ENCODE measurements around the gene LRRIQ4. TPM values are rescaled to one million over a fixed set of nuclear protein-coding genes. Genes with fewer than 3 reads are reported as not detected.

The LRRIQ4 gene
- total RNA-seq, 1 donor = under 0.01 TPM

DNA sequence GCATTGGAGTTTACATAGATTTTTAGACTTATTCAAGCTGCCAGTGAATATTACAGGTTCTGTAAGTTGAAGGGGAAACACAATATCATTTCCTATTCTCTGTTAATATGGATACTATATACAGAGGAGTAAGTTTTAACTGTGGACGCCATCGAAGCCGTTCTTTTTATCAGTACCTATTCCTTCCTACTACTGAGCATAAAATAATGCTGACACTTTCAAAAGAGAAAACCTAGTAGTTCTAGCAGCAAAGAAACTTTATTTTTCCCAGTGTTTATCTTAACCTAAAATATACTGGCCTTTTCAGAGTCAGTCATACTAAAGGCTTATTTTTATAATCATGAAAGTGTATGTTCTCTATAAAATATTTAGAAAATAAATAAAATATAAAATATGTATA lies 42.8 kb downstream of the LRRIQ4 start:
- Histone ChIP-seq H3K79me2 (ENCODE audit: insufficient read depth, low read length) (no peaks in the 10 kb centered on the region), H4K20me1 (ENCODE audit: insufficient read depth, low read length) (no peaks in the 10 kb centered on the region), H2AFZ (ENCODE audit: low read length) (no peak overlapping the region), H3K4me2 (ENCODE audit: insufficient read depth, low read length) (no peak overlapping the region), H3K36me3 (ENCODE audit: insufficient read depth, low read length) (no peaks in the 10 kb centered on the region), H3K4me3 (ENCODE audit: insufficient read depth, low read length) (no peak overlapping the region), H3K27me3 (ENCODE audit: insufficient read depth, low read length) (peaks cover 22% of the 10 kb centered on the region), H3K27ac (ENCODE audit: low read depth, low read length) (no peak overlapping the region), H3K9me3 (ENCODE audit: low read depth, low read length) (no peaks in the 10 kb centered on the region), H3K4me1 (ENCODE audit: insufficient read depth, low read length) (no peaks in the 10 kb centered on the region)
- TF ChIP-seq, protein P1, sequence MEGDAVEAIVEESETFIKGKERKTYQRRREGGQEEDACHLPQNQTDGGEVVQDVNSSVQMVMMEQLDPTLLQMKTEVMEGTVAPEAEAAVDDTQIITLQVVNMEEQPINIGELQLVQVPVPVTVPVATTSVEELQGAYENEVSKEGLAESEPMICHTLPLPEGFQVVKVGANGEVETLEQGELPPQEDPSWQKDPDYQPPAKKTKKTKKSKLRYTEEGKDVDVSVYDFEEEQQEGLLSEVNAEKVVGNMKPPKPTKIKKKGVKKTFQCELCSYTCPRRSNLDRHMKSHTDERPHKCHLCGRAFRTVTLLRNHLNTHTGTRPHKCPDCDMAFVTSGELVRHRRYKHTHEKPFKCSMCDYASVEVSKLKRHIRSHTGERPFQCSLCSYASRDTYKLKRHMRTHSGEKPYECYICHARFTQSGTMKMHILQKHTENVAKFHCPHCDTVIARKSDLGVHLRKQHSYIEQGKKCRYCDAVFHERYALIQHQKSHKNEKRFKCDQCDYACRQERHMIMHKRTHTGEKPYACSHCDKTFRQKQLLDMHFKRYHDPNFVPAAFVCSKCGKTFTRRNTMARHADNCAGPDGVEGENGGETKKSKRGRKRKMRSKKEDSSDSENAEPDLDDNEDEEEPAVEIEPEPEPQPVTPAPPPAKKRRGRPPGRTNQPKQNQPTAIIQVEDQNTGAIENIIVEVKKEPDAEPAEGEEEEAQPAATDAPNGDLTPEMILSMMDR (IDR thresholded peaks at IDR 0.05; ENCODE audit: extremely low read depth, low read depth, low read length) = no peak
- no peak for DNase-seq (ENCODE audit: insufficient read length, low spot score, missing footprints)

DNA sequence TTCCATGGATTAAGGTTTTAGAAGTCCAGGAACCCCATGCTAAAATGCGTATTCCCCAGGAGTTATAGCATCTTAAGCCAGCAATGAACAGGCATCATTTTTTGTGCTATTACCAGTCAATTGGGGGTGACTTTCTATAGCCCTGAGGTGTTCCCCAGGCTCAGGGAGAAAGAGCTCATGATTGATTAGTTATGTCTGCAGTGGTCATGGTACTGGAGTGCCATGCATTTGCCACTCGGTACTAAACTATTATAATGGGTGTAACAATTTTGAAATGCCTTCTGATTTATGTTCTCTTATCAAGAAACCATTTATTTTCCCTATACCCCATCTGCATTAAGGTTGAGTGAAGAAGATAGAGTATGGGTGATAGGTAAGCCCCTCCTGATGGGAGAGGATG lies 45.1 kb downstream of the LRRIQ4 start:
- Histone ChIP-seq H4K20me1 (ENCODE audit: insufficient read depth, low read length) (no peaks in the 10 kb centered on the region), H3K4me2 (ENCODE audit: insufficient read depth, low read length) (no peak overlapping the region), H3K27me3 (ENCODE audit: insufficient read depth, low read length) (peaks cover 16% of the 10 kb centered on the region), H3K9me3 (ENCODE audit: low read depth, low read length) (no peaks in the 10 kb centered on the region), H3K79me2 (ENCODE audit: insufficient read depth, low read length) (no peaks in the 10 kb centered on the region), H3K4me3 (ENCODE audit: insufficient read depth, low read length) (no peak overlapping the region), H3K27ac (ENCODE audit: low read depth, low read length) (no peak overlapping the region), H3K4me1 (ENCODE audit: insufficient read depth, low read length) (no peaks in the 10 kb centered on the region), H2AFZ (ENCODE audit: low read length) (no peak overlapping the region), H3K36me3 (ENCODE audit: insufficient read depth, low read length) (no peaks in the 10 kb centered on the region)
- no peak for DNase-seq (ENCODE audit: insufficient read length, low spot score, missing footprints)
- TF ChIP-seq, protein P1 (IDR thresholded peaks at IDR 0.05; ENCODE audit: extremely low read depth, low read depth, low read length) = no peak

DNA sequence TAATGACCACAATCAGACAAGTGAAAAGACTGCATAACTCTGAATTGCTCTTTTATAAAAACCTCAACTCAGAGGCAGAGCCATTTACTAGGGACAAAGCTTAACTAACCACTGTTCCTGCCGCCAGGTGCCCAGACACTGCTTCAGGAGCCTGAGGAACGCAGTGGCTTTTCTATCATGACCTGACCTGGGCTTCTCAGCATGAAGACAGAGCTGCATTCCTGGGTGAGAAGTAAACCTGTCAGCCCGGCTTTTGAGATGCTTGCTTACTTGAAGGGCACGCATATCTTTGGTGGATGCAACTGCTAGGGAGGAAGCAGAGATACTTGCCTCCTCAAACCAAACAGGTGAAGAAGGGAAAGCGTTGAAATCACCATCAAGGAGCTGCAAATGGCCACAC lies 49.2 kb downstream of the LRRIQ4 start:
- no peak overlapping the region for H3K27ac ChIP-seq (ENCODE audit: low read depth, low read length)
- H3K4me1 ChIP-seq (ENCODE audit: insufficient read depth, low read length) = no peaks in the 10 kb centered on the region
- H3K4me3 ChIP-seq (ENCODE audit: insufficient read depth, low read length) = no peak overlapping the region
- H3K4me2 ChIP-seq (ENCODE audit: insufficient read depth, low read length) = no peak overlapping the region
- no peak overlapping the region for H2AFZ ChIP-seq (ENCODE audit: low read length)
- TF ChIP-seq, protein P1 (IDR thresholded peaks at IDR 0.05; ENCODE audit: extremely low read depth, low read depth, low read length) = no peak
- H3K79me2 ChIP-seq (ENCODE audit: insufficient read depth, low read length) = no peaks in the 10 kb centered on the region
- DNase-seq (ENCODE audit: insufficient read length, low spot score, missing footprints) = no peak
- no peaks in the 10 kb centered on the region for H3K36me3 ChIP-seq (ENCODE audit: insufficient read depth, low read length)
- H4K20me1 ChIP-seq (ENCODE audit: insufficient read depth, low read length) = no peaks in the 10 kb centered on the region
- H3K9me3 ChIP-seq (ENCODE audit: low read depth, low read length) = no peaks in the 10 kb centered on the region
- peaks cover 7% of the 10 kb centered on the region for H3K27me3 ChIP-seq (ENCODE audit: insufficient read depth, low read length)

DNA sequence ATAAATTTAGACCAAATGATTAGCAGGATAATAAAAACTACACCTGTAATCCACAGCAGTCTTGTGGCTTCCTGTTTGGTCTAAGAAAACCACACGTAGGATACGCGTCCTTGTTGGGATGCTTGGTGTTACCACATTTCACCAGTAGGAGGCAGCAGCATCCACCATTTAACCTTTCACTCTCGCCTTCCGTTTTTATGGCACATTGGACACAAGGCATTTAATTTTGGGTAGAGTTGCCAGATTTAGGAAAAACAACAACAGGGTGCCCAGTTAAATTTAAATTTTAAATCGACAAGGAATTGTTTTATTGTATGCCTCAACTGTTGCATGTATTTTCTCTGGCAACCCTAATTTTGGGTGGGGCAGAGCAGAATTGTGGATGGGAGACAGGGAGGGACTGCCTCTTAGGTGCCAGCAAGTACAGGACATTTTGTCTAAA lies 50.8 kb downstream of the LRRIQ4 start:
- Histone ChIP-seq H4K20me1 (ENCODE audit: insufficient read depth, low read length) (no peaks in the 10 kb centered on the region), H2AFZ (ENCODE audit: low read length) (no peak overlapping the region), H3K36me3 (ENCODE audit: insufficient read depth, low read length) (no peaks in the 10 kb centered on the region), H3K9me3 (ENCODE audit: low read depth, low read length) (no peaks in the 10 kb centered on the region), H3K4me3 (ENCODE audit: insufficient read depth, low read length) (no peak overlapping the region), H3K27me3 (ENCODE audit: insufficient read depth, low read length) (peaks cover 5% of the 10 kb centered on the region), H3K4me2 (ENCODE audit: insufficient read depth, low read length) (no peak overlapping the region), H3K27ac (ENCODE audit: low read depth, low read length) (no peak overlapping the region), H3K79me2 (ENCODE audit: insufficient read depth, low read length) (no peaks in the 10 kb centered on the region), H3K4me1 (ENCODE audit: insufficient read depth, low read length) (no peaks in the 10 kb centered on the region)
- TF ChIP-seq, protein P1 (IDR thresholded peaks at IDR 0.05; ENCODE audit: extremely low read depth, low read depth, low read length) = peak; percentile 94
- DNase-seq (ENCODE audit: insufficient read length, low spot score, missing footprints) = no peak
